Right lobe of liver (tissue), 4 donors: ENCODE measurements around the gene ADARB2.

Experiments used
- CTCF ChIP-seq, 4 donors: fragments of 200-600 bp in 3 of 4; fragments of 450-650 bp in 1 of 4; IDR thresholded peaks; one replicate each; pipeline versions ENCODE4 v1.5.1 to v1.8.0; 2016 to 2022; ENCODE audit warnings: antibody characterized with exemption in 4 of 4, mild to moderate bottlenecking in 2 of 4
- POLR2A ChIP-seq: fragments of 450-650 bp; IDR thresholded peaks from one replicate; pipeline ENCODE4 v1.6.1; 2017; ENCODE audit warnings: antibody characterized with exemption, mild to moderate bottlenecking
- donor health status: DM: no; HTN: no; CAD: no.
- donor health status: DM: no; HTN: no; CAD: no.
- donor health status: DM: no; HTN: yes; CAD: no.

GRCh38 chr10:1431229-1431628, 306.1 kb downstream of the ADARB2 start:
- TF ChIP-seq CTCF (IDR thresholded peaks at IDR 0.05) (no peak), POLR2A (no peak)
